8988T (cell line): Measurements from ENCODE around the gene SLC2A8.

Experiments
- DNase-seq: peaks from one replicate; pipeline ENCODE4 v3.0.0; 2011

SLC2A8 gene

DNA sequence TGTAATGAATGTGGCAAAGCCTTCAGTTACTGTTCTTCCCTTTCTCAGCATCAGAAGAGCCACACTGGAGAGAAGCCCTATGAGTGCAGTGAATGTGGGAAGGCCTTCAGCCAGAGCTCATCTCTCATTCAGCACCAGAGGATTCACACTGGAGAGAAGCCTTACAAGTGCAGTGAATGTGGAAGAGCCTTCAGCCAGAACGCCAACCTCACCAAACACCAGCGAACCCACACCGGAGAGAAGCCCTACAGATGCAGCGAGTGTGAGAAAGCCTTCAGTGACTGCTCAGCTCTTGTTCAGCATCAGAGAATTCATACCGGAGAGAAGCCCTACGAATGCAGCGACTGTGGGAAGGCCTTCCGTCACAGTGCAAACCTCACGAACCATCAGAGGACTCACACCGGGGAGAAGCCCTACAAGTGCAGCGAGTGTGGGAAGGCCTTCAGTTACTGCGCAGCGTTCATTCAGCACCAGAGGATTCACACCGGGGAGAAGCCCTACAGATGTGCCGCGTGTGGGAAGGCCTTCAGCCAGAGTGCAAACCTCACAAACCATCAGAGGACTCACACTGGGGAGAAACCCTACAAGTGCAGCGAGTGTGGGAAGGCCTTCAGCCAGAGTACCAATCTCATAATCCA, 47.4 kb downstream of the SLC2A8 start:
- DNase-seq = no peak

DNA sequence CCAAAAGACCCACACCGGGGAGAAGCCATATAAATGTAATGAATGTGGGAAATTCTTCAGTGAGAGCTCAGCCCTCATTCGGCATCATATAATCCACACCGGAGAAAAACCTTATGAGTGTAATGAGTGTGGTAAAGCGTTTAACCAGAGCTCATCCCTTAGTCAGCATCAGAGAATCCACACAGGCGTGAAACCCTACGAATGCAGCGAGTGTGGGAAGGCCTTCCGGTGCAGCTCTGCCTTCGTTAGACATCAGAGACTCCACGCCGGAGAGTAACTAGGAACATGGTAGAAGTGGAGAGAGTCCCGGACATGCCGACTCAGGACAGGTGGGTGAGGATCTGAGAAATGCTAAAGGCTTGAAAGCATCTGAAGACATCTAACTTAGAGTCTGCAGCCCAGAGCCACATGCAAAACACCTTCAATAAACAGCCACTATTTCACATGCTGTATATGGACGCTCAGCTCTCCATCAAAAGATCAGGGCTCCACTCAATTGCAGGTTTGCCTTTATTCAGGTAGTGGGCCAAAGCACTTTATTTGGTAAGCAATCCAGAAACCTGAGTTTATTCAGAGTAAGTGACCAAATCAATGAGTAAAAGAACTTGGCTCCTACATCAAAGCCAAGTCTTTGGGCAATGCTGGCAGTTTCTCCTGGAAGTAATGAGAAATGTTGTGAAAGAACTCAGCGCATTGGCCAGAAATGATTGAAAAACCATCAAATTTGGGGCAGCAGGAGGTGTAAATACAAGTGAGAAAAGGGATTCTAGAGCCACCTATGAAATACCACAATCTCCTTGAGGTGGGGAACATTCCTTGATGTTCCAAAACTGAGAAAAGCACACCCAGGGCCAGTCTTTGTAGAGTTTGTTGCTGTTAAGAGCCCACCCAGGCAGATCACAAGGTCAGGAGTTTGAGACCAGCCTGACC, 48.2 kb downstream of the SLC2A8 start:
- DNase-seq = no peak

DNA sequence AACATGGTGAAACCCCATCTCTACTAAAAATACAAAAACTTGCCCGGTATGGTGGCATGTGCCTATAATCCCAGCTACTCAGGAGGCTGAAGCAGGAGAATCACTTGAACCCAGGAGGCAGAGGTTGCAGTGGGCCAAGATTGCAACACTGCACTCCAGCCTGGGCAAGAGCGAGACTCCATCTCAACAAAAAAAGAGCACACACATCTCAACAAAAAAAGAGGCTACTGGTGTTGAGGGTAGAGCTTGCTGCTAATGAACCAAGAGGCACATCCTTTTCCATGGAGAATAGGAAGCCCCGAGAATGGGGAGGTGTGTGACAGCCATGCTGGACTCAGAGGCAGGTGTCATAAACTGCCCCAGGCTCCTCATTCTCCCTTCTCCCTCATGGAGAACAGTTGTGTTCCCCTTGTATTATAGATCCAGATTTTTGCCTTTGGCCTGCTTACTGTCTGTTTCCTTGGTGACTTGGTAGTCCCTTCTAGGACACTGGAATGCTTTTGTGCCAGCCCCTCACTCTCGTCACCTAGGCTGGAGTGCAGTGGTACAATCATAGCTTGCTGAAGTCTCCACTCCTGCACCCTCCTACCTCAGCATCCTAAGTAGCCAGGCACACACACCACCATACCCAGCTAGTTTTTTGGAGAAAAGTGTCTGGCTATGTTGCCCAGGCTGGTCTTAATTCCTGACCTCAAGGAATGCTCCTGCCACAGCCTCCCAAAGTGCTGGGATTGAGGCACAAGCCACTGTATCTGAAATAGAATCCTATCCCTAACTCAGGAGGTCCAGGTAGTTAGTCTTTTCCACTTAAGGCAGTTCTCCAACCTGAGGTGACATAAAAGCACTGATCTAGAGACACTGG, 49.1 kb downstream of the SLC2A8 start:
- DNase-seq = no peak

DNA sequence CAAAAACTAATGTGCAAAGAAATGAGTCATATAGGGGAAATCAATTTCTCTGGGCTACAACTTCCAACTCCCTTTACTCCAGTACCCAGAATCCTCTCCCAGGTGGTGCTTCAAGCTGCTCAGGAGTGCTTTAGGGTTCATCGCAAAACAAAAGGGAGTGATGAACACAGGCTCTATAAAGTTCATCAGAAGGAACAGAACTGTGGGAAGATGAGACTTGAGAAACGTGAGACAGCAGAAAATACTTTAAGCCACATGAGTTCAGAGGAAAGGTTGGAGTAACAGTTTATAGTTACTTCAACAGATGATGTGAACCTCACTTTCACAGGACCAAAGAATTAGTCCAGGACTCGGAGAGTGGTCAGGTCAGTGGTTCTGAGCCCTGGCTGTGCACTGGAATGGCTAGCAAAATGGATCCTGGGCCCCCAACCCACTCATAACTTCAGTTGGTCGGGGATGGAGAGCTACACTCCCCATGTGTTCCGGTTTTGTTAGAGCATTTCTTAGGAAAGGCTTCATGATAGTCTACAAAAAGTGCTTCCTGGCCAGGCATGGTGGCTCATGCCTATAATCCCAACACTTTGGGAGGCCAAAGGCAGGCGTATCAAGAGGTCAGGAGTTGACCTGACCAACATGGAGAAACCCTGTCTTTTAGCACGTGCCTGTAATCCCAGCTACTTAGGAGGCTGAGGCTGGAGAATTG, 49.9 kb downstream of the SLC2A8 start:
- DNase-seq = no peak

DNA sequence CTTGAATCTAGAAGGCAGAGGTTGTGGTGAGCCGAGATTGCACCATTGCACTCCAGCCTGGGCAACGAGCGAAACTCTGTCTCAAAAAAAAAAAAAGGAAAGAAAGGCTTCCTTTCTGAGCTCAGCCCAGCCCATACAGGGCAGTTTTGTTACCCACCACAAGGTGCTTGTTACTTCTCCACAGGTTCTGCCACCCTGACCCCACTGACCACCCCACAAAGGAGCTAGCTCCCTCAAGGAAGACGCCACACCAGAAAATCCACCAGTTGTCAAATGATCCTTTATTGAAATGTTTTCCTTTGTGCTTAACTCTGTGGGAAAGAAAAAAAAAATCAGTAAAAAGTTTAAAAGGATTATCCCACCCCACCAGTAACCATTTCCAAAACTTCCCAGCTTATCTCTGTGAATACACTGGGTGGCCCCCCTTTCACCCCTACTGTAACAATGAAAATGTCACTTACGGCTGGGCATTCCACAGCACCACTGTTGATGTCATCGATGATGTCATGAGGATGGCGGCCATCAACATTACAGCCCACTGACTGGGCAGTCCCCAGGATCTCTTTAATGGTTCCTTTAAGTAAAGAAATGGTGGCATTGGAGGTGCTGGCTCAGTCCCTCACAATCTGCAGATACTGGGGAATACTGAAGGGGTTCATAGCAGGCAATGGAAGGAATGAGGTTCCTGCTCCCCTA, 50.6 kb downstream of the SLC2A8 start:
- no peak for DNase-seq

DNA sequence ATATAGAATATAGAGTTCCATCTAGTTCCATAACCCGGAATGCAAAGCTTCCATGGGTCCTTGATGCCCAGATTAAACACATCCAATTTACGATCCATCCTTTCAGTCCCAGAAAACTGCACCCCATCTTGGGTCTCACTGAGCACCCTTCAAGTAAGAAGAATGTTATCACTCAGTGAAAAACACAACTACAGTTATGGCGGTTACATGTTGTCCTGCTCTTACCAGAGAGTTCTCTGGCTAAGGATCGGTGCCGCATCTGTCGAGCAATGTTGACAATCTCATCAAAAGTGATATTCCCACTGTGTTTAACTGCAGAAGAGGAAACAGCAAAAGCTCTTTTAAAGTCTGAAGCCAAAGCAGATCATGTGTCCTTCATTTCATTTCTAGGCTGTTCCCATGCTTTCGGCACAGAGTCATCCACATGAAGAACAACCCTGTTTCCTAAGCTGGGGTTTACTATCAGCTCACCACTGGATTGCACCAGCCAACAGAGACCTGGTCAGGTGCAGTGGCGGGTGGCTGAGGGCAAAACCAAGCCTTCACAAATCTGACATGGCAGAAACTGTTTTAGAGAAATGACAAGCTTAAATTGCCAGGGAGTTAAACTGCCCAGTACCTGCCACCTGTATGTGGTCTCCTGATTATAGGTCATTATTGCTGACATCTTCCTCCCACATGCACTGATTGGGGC, 51.3 kb downstream of the SLC2A8 start:
- DNase-seq = no peak

DNA sequence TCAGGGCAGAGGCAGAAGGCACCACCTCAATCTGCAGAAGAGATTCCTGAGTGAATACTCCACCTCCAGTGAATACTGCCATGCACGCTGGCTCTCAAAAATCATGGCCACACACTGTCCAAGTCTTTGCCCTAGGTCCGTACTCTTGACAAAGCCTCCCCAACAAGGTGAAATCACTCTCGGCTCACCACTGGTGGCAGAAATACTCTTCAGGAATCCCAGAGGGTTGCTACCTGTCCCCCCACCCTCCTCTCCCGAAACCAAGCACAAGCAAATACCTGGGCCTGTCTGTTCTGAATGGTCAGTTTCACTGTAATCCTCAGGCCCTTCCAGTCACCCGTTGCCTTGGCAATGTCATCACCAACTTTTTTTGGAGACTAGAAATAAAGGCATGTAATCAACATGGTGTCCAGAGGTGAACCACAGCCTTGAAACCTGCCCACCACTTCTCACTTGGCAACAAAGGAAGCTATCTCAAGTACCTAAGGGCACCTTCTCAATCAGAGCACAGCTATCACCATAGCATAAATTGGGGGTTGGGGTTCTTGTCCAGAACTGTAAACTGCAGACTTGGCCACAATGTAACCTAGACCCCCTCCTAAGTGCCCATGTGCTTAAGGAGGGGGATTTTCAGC, 52.5 kb downstream of the SLC2A8 start:
- no peak for DNase-seq

DNA sequence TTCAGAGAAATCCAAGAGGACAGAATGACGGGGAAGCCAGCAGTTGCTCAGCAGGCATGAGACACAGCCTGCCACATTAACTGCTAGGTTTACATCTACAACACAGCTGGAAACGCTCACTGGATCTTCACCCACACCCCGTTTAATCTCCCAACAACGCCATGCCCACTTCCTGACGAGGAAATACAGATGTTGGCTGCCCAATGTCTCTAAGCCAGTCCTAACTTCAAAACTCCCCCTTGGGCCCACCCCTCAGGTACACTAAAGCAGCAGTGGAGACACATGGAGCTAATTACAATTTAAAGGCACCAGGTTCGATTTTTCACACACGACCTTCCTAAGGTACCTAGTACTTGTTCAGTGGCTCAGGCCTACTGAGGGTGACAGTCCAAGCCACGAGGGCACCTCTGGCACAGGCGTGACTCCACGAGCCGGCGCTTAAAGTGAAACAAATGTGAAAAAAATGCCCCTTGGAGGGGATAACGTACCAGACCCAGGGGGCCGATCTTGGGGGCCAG, 53.3 kb downstream of the SLC2A8 start:
- DNase-seq = no peak

DNA sequence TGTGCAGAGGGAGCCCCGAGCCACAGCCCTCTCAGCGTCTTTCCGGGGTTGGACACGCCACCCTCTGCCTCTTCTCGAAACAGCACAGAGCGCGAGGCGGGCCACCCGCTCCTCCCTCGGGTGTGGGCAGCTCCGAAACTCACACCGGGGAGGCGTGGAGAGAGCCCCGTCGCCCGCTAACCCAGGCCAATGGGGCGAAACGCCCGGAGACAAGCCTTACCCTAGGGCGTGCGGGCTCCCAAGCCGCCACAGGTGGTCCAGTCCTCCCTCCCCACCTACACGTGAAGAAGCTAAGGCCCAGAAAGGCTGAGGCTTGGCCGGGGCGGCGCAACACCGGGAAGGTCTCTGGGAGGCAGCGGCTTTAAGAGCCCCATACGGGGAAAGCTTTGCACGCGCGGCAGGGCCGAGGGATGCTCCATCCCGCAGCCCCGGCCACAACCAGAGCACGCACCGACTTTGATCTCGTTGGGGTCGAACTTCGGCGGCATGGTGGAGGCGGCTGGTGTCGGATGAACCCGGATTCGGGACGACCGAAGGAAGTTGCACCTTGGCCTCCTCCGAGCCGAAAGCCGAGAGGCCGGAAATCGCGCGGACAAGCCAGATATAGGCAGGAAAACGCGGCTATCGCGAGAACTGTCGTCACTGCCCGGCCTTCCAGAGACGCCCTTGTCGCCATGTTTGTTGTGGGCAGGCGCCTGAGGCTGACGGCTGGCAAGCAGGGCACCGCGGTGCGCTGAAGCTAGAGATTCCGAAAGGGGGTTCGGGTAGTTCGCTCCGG, 54.0 kb downstream of the SLC2A8 start, which contains the start of the genes LRSAM1 and RPL12:
Gene LRSAM1, plus strand, starts transcription at position 681 of the 778 bp plus-strand sequence. CDS start 3,018 bp downstream, outside the sequence.
Gene RPL12, minus strand, starts transcription at position 577 of the 778 bp plus-strand sequence. Its CDS starts 89 bp downstream, at position 488.
- DNase-seq = peak; percentile 87

DNA sequence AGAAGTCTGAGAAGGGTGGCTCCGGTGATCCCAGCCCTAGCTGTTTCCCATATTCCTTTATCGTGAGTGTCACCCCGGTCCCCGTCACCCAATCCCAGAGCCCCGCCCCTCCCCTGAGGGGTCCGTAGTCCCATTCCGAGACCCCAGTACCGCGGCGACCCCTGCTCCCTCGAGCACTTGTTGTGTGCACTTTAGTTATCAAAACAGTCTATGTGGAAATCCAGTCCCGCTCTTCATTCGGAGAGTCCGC, 54.6 kb downstream of the SLC2A8 start:
- no peak for DNase-seq

DNA sequence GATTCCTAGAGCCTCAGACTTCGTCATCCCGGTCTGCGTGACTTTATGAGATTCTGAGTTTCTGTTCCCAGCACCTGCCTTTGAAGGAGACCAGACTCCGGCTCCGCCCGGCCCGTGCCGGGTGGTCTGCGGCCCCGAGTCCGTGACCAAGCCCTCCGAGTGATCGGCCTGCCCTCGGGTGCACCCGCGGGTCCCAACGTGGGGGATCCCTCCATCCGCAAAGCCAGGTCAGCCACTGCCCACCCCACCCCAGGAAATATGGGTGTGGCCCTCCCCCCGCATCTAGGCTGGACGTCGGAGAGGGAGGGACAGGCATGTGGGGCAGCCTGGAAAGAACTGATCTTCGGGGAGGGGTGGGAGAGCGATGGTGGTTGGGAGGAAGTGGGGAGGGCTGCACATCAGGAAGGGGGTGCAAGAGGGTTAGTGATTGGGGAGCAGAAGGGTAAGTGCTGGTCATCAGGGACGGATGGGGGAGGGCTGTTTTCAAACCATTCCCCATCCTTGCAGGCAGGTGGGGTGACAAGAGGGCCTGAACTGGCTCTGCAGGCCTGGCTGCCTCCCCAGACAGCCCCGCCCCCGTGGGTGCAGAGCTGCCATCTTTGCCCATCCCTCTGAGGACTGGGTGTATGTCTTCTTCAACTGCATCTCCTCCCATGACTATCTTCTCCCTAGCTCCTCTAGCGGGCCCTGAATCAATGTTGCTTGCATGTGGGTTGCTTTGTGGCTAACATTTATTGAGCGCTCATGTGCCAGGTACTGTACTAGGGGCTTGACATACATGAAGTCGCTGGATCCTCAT, 55.1 kb downstream of the SLC2A8 start:
- DNase-seq = peak; percentile 70

DNA sequence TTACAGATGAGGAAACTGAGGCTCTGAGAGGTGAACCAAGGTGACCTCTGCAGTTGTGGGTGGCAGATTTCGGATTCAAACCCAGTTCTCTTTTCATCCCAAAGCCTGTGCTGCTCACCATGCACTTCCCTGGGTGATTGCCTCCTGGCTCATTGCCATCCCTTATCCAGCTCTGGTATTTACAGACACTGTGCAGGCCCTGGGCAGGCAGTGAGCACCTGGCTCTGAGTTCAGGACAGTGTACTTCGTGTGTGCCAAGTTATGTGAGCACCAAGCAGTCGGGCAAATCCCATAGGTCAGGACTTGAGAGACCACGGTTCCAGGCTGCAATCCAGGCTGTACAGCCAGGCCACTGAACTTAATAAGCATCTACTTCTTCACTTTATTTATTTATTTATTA, 55.7 kb downstream of the SLC2A8 start:
- no peak for DNase-seq

DNA sequence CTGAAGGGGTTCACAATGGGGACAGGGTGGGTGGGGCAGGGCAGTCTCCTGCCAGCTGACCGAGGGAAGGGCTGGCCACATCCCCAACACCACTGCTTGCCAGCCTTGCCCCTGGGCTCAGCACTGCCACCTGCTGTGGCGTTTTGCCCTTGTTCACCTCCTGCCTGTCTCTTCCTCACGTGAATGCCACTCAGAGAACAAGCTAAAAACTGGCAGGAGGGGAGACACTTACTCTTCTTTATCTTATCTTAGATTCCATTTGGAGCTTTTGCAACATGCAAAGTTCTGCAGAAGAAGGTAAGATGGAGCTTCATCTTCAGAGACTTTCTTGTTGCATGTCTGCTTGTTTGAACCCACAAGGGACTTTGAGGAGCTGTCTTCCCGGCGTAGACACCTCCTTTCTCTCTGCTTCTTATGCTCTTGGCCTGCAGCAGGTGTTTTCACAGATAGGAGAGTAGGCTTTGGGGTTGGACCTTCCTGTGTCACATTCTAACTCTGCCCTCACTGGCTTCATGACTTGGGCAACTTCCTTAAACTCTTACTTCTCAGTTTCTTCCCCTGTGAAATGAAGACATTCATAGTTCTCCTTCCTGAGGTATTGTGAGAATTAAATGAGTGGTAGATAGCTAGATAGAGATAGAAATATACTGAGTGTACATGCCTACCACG, 58.5 kb downstream of the SLC2A8 start:
- peak; percentile 57 for DNase-seq

DNA sequence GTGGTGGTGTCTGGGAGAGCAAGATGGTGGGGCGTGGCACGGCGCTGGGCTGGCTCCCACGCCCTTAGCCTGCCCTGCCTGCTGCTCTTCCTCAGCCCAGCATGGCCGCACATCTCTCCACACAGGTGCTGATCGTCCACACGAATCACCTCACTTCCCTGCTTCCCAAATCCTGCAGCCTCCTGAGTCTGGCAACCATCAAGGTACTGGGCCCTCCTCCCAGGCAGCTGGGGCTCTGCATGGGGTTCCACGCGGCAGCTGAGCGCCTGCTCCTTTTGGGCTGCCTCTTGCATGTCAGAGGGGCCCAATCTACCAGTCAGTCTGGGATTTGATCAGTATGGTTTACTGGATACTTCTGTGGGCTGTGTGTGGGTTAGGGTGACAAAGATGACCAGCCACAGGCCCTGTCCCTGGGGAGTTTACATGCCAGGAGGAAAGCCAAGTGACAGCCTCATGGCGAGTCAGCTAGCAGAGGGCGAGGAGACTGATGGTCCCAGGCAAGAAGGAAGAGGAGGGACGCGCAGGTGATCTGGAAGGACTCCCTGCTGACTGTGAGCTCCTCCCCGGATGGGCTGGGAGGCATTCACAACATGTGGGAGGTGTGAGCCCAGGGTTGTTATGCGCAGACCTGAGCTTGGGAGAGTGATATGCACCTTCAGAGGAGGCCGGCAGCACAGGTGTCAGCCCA, 60.4 kb downstream of the SLC2A8 start:
- no peak for DNase-seq
